ENCODE measurements around the gene TAF3.

TAF3 gene

DNA sequence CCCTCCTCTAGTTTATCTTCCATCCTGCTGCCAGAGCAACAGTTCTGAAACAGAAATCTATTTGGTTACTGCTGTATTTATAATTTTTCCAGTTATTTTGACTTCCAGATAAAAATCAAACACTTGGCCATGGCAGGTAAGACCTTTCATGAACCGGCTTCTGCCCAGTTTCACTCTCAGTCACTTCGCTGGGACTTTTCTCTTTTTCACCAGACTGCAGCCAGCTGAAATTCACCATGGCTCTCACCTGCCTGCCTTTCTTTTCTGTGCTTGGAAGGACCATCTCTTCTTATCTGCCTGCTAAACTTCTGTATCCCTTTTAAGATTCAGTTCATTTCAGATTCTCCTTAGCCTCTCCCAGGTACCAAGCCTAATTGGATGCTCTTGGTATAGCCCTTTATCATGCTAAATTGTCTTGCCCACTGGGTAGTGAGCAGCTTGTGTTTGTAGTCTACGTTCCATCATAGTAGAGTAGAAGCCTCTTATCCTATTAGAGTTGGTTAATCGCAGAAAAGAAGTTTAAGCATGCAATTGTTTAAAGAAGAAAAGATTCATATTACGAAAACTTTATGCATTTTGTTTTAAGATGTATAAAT, 71.7 kb downstream of the TAF3 start:
- DNase-seq = no peak

- DNase-seq = no peak
These were observed 72.5 kb downstream of the TAF3 start for GRCh38 chr10:7890781-7891180.

- DNase-seq = no peak
These were observed 73.3 kb downstream of the TAF3 start for GRCh38 chr10:7891634-7892033.

GRCh38 chr10:7892146-7892545, 73.8 kb downstream of the TAF3 start:
- DNase-seq = no peak

DNA sequence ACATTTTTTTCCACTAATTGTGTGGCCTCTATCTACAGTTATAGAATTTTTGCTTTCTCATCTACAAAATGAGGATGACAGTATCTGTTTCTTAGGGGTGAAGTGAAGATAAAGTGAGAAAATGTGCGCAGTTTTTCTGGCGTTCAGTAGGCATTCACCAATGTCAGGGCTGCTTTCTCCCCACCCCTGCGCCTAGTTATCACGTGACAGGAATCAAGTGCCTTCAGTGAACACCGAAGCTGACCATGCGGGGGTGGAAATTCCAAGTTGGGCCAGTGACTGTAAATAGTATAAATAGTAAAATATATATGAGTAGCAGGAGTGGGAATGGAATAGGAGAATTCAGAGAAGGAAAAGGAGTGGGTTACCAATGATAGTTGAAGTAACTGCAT, 77.4 kb downstream of the TAF3 start:
- DNase-seq = no peak

DNA sequence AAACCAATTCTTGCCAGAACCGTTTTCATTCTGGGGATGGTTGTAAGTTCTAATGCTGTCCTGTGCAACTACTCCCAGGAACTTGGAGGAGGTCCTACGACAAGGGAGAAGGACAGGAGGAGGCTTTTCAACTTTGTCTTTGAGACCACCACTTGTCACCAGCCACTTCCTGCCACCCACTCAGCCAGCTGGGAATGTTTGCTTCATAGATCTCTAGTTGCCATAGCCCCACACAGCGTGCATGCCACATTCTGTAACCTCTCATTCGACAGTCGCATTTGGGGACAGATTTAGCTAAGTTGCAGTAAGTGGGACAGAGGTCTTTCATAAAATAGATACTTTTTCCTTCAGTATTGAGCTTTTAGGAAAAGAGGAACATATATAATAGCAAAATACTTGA, 78.0 kb downstream of the TAF3 start:
- DNase-seq = no peak

DNA sequence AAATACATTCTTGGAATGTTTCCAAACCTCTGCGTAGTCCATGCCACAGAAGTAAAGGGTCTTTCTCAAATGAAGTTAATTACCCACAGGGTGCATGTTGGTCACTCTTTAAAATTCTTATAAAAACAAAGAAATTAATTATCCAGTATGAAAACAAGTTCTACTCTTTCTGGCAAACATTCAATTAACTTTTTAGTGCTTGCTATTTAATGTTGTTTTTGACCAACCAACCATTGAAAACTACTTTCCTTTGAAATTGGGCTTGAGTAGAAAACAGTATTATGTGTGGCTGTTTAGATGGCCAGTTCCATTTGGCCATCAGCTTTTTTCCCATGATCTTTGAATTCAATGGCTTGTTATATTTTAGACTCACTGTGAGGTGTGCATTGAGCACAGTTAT, 83.0 kb downstream of the TAF3 start:
- no peak for DNase-seq

DNA sequence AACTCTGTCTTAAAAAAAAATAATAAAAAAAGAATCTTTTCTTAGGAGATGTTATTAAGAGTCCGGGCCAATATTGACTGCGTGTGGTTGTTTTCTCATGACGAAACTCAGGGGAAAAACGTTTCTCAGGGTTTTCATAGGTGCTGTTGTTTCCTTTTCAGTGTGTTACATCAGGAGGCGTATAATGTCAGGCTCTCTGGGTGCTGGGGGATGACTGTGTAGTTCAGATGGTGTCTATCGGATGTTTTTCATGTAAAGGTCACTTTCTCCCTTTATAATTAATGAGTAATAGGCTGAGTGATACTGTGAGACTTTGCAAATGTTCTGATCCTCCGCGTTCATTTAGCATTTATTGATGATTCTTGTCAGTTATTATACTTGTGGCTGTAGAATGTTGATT, 84.1 kb downstream of the TAF3 start:
- no peak for DNase-seq

GRCh38 chr10:7903851-7904250, 85.5 kb downstream of the TAF3 start:
- DNase-seq = no peak

- no peak for DNase-seq
These were observed 87.8 kb downstream of the TAF3 start for GRCh38 chr10:7906128-7906527.

DNA sequence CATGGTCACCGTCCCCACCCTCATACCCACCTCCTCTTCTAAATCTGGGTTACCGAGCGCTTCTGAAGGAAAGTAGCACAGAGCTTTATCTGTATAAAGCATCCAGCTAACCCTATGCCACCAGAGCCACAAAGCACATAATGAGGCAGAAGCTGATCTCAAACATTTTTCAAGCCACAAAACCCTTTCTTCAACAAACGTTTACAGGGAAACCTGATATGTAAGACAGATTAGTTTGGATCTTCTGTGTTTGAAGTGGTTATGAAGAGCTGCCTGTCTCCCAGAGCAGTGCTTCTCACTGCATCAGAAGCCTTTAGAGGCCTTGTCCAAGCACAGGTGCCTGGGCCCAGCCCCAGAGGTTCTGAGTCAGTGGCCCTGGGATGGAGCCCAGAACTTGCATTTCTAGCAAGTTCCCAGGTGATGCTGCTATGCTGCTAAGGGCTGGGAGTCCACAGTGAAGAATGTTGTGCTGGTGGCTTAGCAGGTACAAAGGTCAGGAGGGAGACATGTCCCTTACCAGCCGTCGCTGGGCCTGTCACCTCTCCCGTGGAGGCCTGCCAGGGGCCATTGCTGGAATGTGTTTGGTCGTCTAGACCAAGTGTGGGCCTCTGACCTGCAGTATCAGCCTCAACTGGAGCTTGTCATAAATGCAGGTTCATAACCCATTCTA, 90.4 kb downstream of the TAF3 start:
- peak; percentile 10 for DNase-seq

DNA sequence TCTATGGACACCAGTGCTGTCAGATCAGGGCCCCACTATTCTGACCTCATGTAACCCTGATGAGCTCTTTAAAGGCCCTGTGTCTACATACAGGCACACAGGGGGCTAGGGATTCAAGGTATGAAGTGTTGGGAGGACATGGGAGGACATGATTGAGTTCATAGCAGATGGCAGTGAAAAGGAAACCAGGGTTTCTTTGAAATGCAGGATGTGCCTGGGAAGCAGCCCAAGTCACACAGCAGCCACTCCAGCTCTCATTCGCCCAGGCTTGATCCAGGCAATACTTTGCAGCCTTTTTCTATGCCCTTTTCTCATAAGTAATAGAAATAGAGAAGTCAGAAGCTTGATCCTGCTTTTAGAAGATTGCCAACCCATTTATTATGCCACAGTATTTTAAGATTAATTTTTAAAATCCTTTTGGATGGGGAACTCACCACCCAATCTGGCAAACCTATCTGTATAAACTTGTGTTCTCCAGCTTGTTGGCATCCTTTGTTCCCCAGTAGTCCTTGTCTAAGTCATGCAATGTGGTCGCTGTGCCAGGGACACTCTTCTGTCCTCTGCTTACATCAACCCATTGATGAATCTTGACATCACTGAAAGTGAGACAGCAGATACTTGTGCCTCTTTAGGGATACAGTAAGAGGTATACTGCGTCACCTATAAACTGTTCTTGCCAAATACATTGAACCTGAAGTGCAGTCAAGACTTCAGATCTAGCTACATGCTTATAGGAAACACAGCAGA, 95.0 kb downstream of the TAF3 start:
- DNase-seq = no peak

- DNase-seq = no peak
These were observed 97.7 kb downstream of the TAF3 start for GRCh38 chr10:7915923-7916536.

- no peak for DNase-seq
These were observed 99.4 kb downstream of the TAF3 start for GRCh38 chr10:7917736-7918135.

DNA sequence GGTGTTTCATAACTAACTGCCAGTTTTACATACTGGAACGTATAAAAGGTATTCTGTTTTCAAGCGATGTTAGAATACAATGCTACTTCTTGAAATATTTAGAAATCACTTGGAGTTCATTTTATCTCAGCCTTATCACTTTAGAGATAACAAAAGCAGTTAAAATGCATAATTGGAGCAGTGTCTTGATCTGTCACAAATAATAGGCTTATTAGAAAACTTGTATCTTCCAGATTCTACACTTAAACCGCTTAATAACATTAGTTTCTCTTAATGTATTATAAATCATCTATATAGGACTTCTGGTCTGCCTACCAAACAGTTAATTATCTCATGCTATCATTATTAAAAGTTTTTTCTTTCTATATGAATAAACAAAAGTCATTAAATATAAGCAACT, 104.4 kb downstream of the TAF3 start:
- DNase-seq = no peak

GRCh38 chr10:7928536-7928935, 110.2 kb downstream of the TAF3 start:
- no peak for DNase-seq

DNA sequence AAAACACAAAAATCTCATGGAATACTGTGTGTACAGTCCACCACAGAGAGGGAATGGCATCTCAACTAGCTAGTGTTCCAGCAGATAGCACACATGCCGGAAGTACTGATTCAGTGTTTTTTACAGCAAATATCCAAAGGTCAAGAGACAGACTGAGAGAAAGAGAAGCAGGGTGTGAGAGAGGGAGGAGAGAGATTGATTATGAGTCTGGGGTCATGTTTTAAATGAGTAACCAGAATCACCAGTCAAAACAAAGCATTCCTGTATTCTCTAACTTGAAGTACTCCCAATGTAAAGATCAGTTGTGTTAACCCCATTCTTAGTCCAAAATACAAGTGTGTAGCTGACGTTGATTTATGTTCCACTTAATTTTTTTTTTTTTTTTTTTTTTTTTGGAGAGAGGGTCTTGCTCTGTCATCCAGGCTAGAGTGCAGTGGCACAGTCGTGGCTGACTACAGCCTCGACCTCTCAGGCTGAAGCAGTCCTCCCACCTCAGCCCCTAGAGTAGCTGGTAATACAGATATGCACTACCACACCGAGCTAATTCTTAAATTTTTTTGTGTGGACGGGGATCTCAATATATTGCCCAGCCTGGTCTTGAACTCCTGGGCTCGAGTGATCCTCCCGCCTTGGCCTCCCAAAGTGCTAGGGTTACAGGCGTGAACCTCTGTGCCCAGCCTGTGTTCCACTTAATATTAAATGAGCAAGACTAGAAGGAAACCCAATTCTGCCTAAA, 114.2 kb downstream of the TAF3 start:
- DNase-seq = no peak

DNA sequence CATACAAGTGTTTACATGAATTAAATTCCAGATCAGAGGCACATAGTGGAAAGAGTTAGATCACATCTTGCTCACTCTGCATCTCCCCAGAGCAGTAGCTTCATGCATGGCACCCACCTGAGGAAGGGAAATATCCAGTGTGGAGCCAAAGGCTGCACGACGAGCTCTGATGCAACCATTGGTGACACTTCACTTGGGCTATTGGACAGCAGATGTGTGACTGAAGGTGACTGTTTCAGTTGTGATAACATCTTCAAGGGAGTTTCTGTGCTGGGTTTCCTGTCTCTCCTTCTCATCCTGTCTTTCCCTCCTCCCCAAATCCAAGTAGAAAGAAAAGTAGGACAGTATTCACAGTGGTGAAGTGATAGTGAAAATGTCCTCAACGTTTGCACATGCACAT, 115.0 kb downstream of the TAF3 start:
- DNase-seq = no peak

GRCh38 chr10:7933757-7934156, 115.5 kb downstream of the TAF3 start:
- no peak for DNase-seq

DNA sequence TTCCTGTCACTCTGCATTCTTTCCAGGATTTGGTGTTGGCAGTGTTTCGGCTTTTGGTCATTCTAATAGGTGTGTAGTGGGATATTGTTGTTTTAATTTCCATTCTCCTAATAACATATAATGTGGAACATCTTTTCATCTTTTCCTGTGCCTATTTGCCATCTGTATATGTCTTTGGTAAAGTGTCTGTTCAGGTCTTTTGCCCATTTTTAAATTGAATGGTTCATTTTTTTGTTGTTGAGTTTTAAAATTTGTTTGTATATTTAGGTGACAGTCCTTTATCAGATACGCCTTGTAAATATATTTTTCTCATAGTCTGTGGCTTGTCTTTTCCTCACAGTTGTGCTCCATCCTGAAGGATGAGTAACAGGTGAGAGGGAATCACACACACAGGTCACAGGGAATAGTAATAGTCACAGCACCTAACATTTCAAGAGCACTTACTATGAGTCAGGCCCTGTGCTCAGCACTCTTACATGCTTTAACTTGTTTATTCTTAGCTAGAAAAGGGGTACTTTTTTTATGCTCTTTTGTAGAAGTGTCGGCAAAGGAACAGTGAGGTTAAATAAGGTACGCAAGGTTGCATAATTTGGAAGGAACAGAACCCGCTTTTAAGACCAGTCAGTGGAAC, 119.1 kb downstream of the TAF3 start:
- no peak for DNase-seq

- no peak for DNase-seq
These were observed 123.3 kb downstream of the TAF3 start for GRCh38 chr10:7941576-7941975.

DNA sequence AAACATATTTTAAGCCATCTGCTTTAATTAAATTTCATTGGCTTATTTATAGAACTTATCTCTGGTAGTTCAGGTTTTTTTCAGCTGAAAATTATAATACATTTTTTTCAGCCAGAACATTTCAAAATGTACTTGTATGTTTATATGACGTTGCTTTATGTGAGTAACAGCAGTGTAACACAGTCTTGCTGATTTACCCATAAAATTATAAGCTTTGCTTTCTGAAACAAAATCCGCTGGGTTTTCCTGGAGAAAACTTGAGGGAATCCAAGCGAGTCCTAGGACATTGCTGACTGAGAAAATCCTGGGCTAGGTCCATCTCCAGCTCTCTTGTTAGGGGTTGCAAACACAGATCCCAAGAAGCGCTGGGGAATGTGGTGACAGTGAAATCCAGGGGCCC, 124.0 kb downstream of the TAF3 start:
- no peak for DNase-seq

DNA sequence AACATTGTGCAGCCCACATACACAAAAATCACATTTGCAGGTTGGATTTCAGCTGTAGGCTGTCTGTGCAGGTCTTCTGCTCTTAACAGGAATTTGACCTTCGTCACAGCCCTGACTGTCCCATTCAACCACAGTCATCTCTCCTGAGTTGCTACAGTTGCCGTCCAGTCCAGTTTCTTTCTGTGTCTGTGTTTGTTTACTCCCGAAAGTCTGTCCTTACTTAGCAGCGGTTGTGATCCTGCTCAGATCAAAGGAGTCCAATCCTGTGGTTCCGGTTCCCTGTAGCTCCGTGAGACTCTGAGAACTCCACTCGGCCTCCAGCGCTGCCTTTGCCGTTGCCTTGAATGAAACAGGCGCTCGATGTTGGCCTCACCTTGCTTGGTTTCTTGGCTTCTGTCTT, 124.6 kb downstream of the TAF3 start:
- DNase-seq = no peak

All from NCI-H524 treated with DMSO at 0.1 percent for 48 hours (cell line).